Endothelial cell of umbilical vein (primary cell): ENCODE data around the gene SPTB. TPM values are rescaled to one million over a fixed set of nuclear protein-coding genes. Genes with fewer than 3 reads are reported as not detected.

ENCODE experiments used
- BruUV-seq: library from RNA; stranded (reverse); fragments of 400-500 nt; replicated peaks from 2 replicates; lab custom pipeline; 2021; lab: Mats Ljungman, UMichigan
- CTCF ChIA-PET: fragments of 300-600, 350-600 bp; sonication (Branson Sonifier 250); formaldehyde crosslinking; loops from one replicate; lab custom pipeline; 2021; ENCODE audit warnings: antibody characterized with exemption, inconsistent platforms; lab: Charles Lee
- POLR2A ChIA-PET: fragments of 300-600, 350-600 bp; sonication (Branson Sonifier 250); formaldehyde crosslinking; loops from one replicate; lab custom pipeline; 2021; ENCODE audit warnings: antibody characterized with exemption, inconsistent platforms; lab: Charles Lee
- DNase-seq: peaks from one replicate; pipeline ENCODE4 v3.0.0-alpha.2; 2011; ENCODE audit warnings: low read depth, low spot score
- FAIRE-seq: peaks from 2 replicates; lab custom pipeline; 2011; peaks lifted over from hg19 to GRCh38; lab: Jason Lieb, UNC
- H2AFZ ChIP-seq: 2 replicates; pipeline ENCODE4 v1.6.0; 2012; ENCODE audit warnings: low read depth, low read length, control low read depth, inconsistent platforms
- H3K27ac ChIP-seq: 2 replicates; pipeline ENCODE4 v1.5.1; 2011; ENCODE audit warnings: low read depth, mild to moderate bottlenecking, control low read depth, low read length, moderate library complexity; ENCODE audit not compliant: insufficient read depth
- H3K27me3 ChIP-seq, 2 experiments: 2 replicates each; pipeline versions ENCODE4 v1.6.0 to v1.6.1; 2011; ENCODE audit warnings: low read length in 2 of 2, mixed read lengths in 1 of 2; ENCODE audit not compliant: control insufficient read depth in 2 of 2, insufficient read depth in 2 of 2
- H3K36me3 ChIP-seq, 2 experiments: 2 replicates in 1 of 2; 3 replicates in 1 of 2; pipeline ENCODE4 v1.5.1; 2011; ENCODE audit warnings: low read length in 2 of 2, mild to moderate bottlenecking in 1 of 2, moderate library complexity in 1 of 2; ENCODE audit not compliant: control insufficient read depth in 2 of 2, insufficient read depth in 2 of 2; ENCODE audit errors: extremely low read depth in 1 of 2
- H3K4me1 ChIP-seq: 3 replicates; pipeline ENCODE4 v1.5.1; 2011; ENCODE audit warnings: mild to moderate bottlenecking, low read length; ENCODE audit not compliant: control insufficient read depth, insufficient read depth; ENCODE audit errors: extremely low read depth
- H3K4me2 ChIP-seq: 2 replicates; pipeline ENCODE4 v1.6.1; 2011; ENCODE audit warnings: low read length, control low read depth, mixed read lengths; ENCODE audit not compliant: insufficient read depth
- H3K4me3 ChIP-seq, 3 experiments: fragments of 200-600 bp in 1 of 3; sonication (generic), shearing (Covaris generic) in 1 of 3; replicated peaks in 1 of 3; 2 replicates each; pipeline ENCODE4 v1.5.1; 2011 to 2016; ENCODE audit warnings: control low read depth in 3 of 3, low read length in 3 of 3, mild to moderate bottlenecking in 2 of 3, inconsistent platforms in 1 of 3, low read depth in 1 of 3, moderate library complexity in 1 of 3; ENCODE audit not compliant: insufficient read depth in 1 of 3
- H3K79me2 ChIP-seq: 2 replicates; pipeline ENCODE4 v1.6.0; 2012; ENCODE audit warnings: low read length, inconsistent platforms; ENCODE audit not compliant: control insufficient read depth, insufficient read depth
- H3K9ac ChIP-seq: replicated peaks from 2 replicates; pipeline ENCODE3; 2011; ENCODE audit warnings: low read length, control low read depth; ENCODE audit not compliant: insufficient read depth; ENCODE audit errors: extremely low read depth
- H3K9me1 ChIP-seq: replicated peaks from 3 replicates; pipeline ENCODE4 v1.6.0; 2011; ENCODE audit warnings: mild to moderate bottlenecking, low read length; ENCODE audit not compliant: control insufficient read depth, insufficient read depth; ENCODE audit errors: extremely low read depth
- H3K9me3 ChIP-seq: replicated peaks from 2 replicates; pipeline ENCODE4 v1.5.1; 2012; ENCODE audit warnings: low read length, inconsistent platforms; ENCODE audit not compliant: control insufficient read depth, insufficient read depth
- H4K20me1 ChIP-seq: replicated peaks from 2 replicates; pipeline ENCODE3; 2011; ENCODE audit warnings: mild to moderate bottlenecking, low read length; ENCODE audit not compliant: control insufficient read depth, insufficient read depth; ENCODE audit errors: extremely low read depth
- EZH2 ChIP-seq: IDR thresholded peaks from 2 replicates; pipeline ENCODE4 v1.6.1; 2012; ENCODE audit warnings: borderline replicate concordance, low read depth, mild to moderate bottlenecking, moderate library complexity, low read length, inconsistent platforms; ENCODE audit not compliant: severe bottlenecking
- FOS ChIP-seq: IDR thresholded peaks from 2 replicates; pipeline ENCODE4 v1.6.1; 2011; ENCODE audit warnings: mild to moderate bottlenecking, low read length, moderate library complexity, borderline replicate concordance; ENCODE audit not compliant: insufficient read depth
- GATA2 ChIP-seq: IDR thresholded peaks from 2 replicates; pipeline ENCODE4 v1.7.0; 2011; ENCODE audit warnings: low read depth, mild to moderate bottlenecking, moderate library complexity, mixed read lengths, low read length; ENCODE audit not compliant: insufficient read length, insufficient read depth
- JUN ChIP-seq: IDR thresholded peaks from 2 replicates; pipeline ENCODE4 v1.6.1; 2011; ENCODE audit warnings: borderline replicate concordance, low read depth; ENCODE audit not compliant: insufficient read length, insufficient read depth
- MYC ChIP-seq: IDR thresholded peaks from one replicate; pipeline ENCODE4 v1.6.1; 2011; ENCODE audit warnings: mild to moderate bottlenecking, low read depth, low read length
- POLR2A ChIP-seq: IDR thresholded peaks from 2 replicates; pipeline ENCODE4 v1.6.1; 2012; ENCODE audit warnings: low read depth, mild to moderate bottlenecking, control low read depth, low read length
- POLR2AphosphoS5 ChIP-seq: IDR thresholded peaks from 2 replicates; pipeline ENCODE4 v1.6.1; 2012; ENCODE audit warnings: low read depth, mild to moderate bottlenecking, control low read depth, low read length, moderate library complexity; ENCODE audit not compliant: insufficient read depth
- dilution Hi-C: fragments of 300-500 bp; cut with MboI; formaldehyde crosslinking; loops from one replicate; pipeline ENCODE4 v1.15.0; 2019; ENCODE audit warnings: low sequenced_read_pairs; ENCODE audit not compliant: extremely low pct_ligation_motif_present
- intact Hi-C: fragments of 100-400 bp; cut with micrococcal nuclease; formaldehyde crosslinking; loops from one replicate; pipeline ENCODE4 v1.10.0; 2022
- polyA plus RNA-seq, 4 experiments: library from polyadenylated mRNA; depleted of rRNA in 3 of 4; stranded (reverse) in 3 of 4; unstranded in 1 of 4; fragments of >200 nt; gene quantifications; 2 replicates each; pipeline versions ENCODE4 v1.2.1 to v1.2.3, GENCODE V29; 2011 to 2012; ENCODE audit warnings: missing spikeins in 1 of 4
- total RNA-seq: library from RNA; stranded (reverse); gene quantifications from 2 replicates; pipeline ENCODE4 v1.2.3, GENCODE V29; 2021
- TF ChIP-seq, protein P1 (sequence below), 2 donors: IDR thresholded peaks; 1 replicate in 1 of 2; 2 replicates in 1 of 2; pipeline ENCODE4 v1.5.1; 2011; ENCODE audit warnings: low read length in 2 of 2, mild to moderate bottlenecking in 2 of 2, moderate library complexity in 2 of 2, control low read depth in 1 of 2, inconsistent platforms in 1 of 2, low read depth in 1 of 2; ENCODE audit not compliant: insufficient read depth in 1 of 2; ENCODE audit errors: extremely low read depth in 1 of 2
- TF ChIP-seq, protein P2 (sequence below): IDR thresholded peaks from 2 replicates; pipeline ENCODE4 v1.6.1; 2011; ENCODE audit not compliant: insufficient read depth, insufficient read length

SPTB gene
- total and polyA plus RNA-seq, 2 donors (not counting 3 experiments of a cell fraction or from before 2014, with no cell fraction given): 0.03 to 0.07 TPM

- Histone ChIP-seq H2AFZ (no peak overlapping the region), H3K79me2 (no peaks in the 10 kb centered on the region), H3K9ac (no peak overlapping the region), H3K27me3 (no peaks in the 10 kb centered on the region), H3K9me1 (no peaks in the 10 kb centered on the region), H3K9me3 (no peaks in the 10 kb centered on the region), H4K20me1 (no peaks in the 10 kb centered on the region), H3K4me2 (no peak overlapping the region), H3K4me3 (no peak overlapping the region), H3K27ac (no peak overlapping the region), H3K36me3 (no peaks in the 10 kb centered on the region), H3K4me1 (no peaks in the 10 kb centered on the region)
- ChIA-PET POLR2A (no interaction called here), CTCF (no interaction called here)
- TF ChIP-seq, protein P1, sequence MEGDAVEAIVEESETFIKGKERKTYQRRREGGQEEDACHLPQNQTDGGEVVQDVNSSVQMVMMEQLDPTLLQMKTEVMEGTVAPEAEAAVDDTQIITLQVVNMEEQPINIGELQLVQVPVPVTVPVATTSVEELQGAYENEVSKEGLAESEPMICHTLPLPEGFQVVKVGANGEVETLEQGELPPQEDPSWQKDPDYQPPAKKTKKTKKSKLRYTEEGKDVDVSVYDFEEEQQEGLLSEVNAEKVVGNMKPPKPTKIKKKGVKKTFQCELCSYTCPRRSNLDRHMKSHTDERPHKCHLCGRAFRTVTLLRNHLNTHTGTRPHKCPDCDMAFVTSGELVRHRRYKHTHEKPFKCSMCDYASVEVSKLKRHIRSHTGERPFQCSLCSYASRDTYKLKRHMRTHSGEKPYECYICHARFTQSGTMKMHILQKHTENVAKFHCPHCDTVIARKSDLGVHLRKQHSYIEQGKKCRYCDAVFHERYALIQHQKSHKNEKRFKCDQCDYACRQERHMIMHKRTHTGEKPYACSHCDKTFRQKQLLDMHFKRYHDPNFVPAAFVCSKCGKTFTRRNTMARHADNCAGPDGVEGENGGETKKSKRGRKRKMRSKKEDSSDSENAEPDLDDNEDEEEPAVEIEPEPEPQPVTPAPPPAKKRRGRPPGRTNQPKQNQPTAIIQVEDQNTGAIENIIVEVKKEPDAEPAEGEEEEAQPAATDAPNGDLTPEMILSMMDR (IDR thresholded peaks at IDR 0.05; ENCODE audit: extremely low read depth in 1 of 2, insufficient read depth in 1 of 2, low read depth in 1 of 2, low read length in 2 of 2): no peak
- TF ChIP-seq POLR2AphosphoS5 (no peak), EZH2 (no peak), JUN (no peak), MYC (no peak), FOS (no peak), POLR2A (no peak), GATA2 (no peak)
- TF ChIP-seq, protein P2, sequence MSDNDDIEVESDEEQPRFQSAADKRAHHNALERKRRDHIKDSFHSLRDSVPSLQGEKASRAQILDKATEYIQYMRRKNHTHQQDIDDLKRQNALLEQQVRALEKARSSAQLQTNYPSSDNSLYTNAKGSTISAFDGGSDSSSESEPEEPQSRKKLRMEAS: no peak
- no peak for FAIRE-seq
- DNase-seq: no peak
- intact Hi-C loops: no loop called here
- dilution Hi-C loops: no loop called here
- BruUV-seq: no TSS peak
Measured at GRCh38 chr14:64729386-64730060, 150.2 kb downstream of the SPTB start.
